Suppressor macrophage (primary cell): Measurements from ENCODE around the gene ZNF219.

Source experiments
- DNase-seq, 4 experiments: peaks; one replicate each; pipeline ENCODE4 v3.0.0-alpha.2; 2020 to 2022

The ZNF219 gene

GRCh38 chr14:21102521-21103410 lies 4.3 kb upstream of the ZNF219 start:
- no peak for DNase-seq

GRCh38 chr14:21101802-21102413 lies 3.5 kb upstream of the ZNF219 start:
- peak in 3 of 4 experiments; percentile 36 to 49 (median 46) for DNase-seq

- DNase-seq, result no peak
Observed at GRCh38 chr14:21100931-21101330, 2.5 kb upstream of the ZNF219 start, which contains the start of gene TMEM253. TSS of gene TMEM253 (plus strand) at chr14:21101066. CDS start at chr14:21101344, 278 bp downstream.

- DNase-seq, result no peak
Observed at GRCh38 chr14:21099596-21099985, 1.1 kb upstream of the ZNF219 start.

GRCh38 chr14:21098892-21099595 lies 589 bp upstream of the ZNF219 start:
- DNase-seq, result no peak

- DNase-seq, result peak in 3 of 4 experiments; percentile 39 to 68 (median 60)
Observed at GRCh38 chr14:21097636-21098075, 799 bp downstream of the ZNF219 start.

GRCh38 chr14:21096978-21097635 lies 1.3 kb downstream of the ZNF219 start:
- no peak for DNase-seq

- DNase-seq, result no peak
Observed at GRCh38 chr14:21096438-21096837, 2.0 kb downstream of the ZNF219 start.

- peak in 1 of 4 experiments; percentile 27 for DNase-seq
Observed at GRCh38 chr14:21095430-21096205, 2.8 kb downstream of the ZNF219 start.

GRCh38 chr14:21093769-21094681 lies 4.4 kb downstream of the ZNF219 start:
- DNase-seq, result no peak

GRCh38 chr14:21093018-21093417 lies 5.4 kb downstream of the ZNF219 start:
- no peak for DNase-seq

- peak; percentile 79 to 93 (median 90) for DNase-seq
Observed at GRCh38 chr14:21092273-21093011, 6.0 kb downstream of the ZNF219 start.

- DNase-seq, result no peak
Observed at GRCh38 chr14:21091821-21092272, 6.6 kb downstream of the ZNF219 start.

- DNase-seq, result no peak
Observed at GRCh38 chr14:21090940-21091663, 7.4 kb downstream of the ZNF219 start.

GRCh38 chr14:21090194-21090939 lies 8.1 kb downstream of the ZNF219 start:
- DNase-seq, result peak in 3 of 4 experiments; percentile 48 to 67 (median 49)

- no peak for DNase-seq
Observed at GRCh38 chr14:21089877-21090193, 8.6 kb downstream of the ZNF219 start.

GRCh38 chr14:21089271-21089670 lies 9.2 kb downstream of the ZNF219 start:
- no peak for DNase-seq

- DNase-seq, result no peak
Observed at GRCh38 chr14:21088687-21089086, 9.8 kb downstream of the ZNF219 start.
